Smooth muscle cell of the pulmonary artery (primary cell): ENCODE data around the gene KCNE4. TPM values are rescaled to one million over a fixed set of nuclear protein-coding genes. Genes with fewer than 3 reads are reported as not detected.

Experiments
- total RNA-seq: library from RNA; depleted of rRNA; stranded (reverse); fragments of >200 nt; gene quantifications from 2 replicates; pipeline ENCODE4 v1.2.3, GENCODE V29; 2014

Gene KCNE4, protein sequence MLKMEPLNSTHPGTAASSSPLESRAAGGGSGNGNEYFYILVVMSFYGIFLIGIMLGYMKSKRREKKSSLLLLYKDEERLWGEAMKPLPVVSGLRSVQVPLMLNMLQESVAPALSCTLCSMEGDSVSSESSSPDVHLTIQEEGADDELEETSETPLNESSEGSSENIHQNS
- total RNA-seq: 37.7 and 120 TPM in 2 replicates

DNA sequence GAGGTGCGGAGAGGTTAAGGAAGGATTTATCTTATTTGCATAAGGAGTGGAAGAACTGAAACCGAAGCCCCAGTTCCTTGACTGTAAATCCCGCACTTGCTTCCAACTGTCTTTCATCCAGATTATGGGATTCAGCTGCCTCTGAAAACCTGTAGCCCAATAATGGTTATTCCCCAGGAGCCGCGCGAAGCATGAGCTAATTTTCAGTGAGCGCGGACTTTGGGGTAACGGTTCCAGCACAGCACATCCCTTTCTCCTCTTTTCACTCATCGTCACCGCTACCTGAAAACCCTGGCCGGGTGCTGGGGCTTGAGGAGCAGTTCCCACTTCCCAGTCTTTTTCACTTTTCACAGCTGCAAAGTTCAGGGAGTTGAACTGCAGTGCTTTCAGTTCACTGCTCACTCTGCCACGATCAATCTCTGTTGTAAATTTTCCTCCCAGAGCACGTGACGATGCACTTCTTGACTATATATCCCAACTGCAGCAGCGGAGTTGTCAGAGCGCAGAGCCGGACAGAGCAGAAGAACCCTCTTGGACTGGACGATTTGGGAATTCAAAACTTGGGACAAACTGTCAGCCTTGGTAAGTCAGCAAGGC lies at the start of gene KCNE4:
Gene KCNE4, plus strand, starts transcription at position 498 of the 597 bp plus-strand sequence. CDS start 641 bp downstream, outside the sequence.

Other genes with a start within 250 kb of the KCNE4 start
- 109 and 115 TPM in 2 replicates for gene ACSL3, start 191.2 kb upstream of the KCNE4 start, total RNA-seq